Panc1 (cell line): Measurements from ENCODE around the gene CFAP97D2.

Source experiments
- POLR2AphosphoS5 ChIP-seq: IDR thresholded peaks from 2 replicates; pipeline ENCODE4 v1.6.1; 2012; ENCODE audit warnings: mild to moderate bottlenecking, low read depth, low read length, moderate library complexity
- SIN3A ChIP-seq: IDR thresholded peaks from 2 replicates; pipeline ENCODE4 v1.6.1; 2012; ENCODE audit warnings: low read depth, mild to moderate bottlenecking, low read length, moderate library complexity, borderline replicate concordance; ENCODE audit not compliant: insufficient read depth
- TCF7L2 ChIP-seq: IDR thresholded peaks from 2 replicates; pipeline ENCODE4 v1.6.1; 2011; ENCODE audit warnings: mild to moderate bottlenecking, low read depth, low read length, inconsistent platforms
- TF ChIP-seq, protein P1 (sequence below): fragments of 450-650 bp; IDR thresholded peaks from 2 replicates; pipeline ENCODE4 v1.5.1; 2017; ENCODE audit warnings: mild to moderate bottlenecking
- TF ChIP-seq, protein P2 (sequence below), 2 experiments: IDR thresholded peaks; 2 replicates each; pipeline ENCODE4 v1.6.1; 2011 to 2012; ENCODE audit warnings: low read depth in 2 of 2, control low read depth in 1 of 2, low read length in 1 of 2, mild to moderate bottlenecking in 1 of 2, moderate library complexity in 1 of 2; ENCODE audit not compliant: insufficient read depth in 1 of 2

DNA sequence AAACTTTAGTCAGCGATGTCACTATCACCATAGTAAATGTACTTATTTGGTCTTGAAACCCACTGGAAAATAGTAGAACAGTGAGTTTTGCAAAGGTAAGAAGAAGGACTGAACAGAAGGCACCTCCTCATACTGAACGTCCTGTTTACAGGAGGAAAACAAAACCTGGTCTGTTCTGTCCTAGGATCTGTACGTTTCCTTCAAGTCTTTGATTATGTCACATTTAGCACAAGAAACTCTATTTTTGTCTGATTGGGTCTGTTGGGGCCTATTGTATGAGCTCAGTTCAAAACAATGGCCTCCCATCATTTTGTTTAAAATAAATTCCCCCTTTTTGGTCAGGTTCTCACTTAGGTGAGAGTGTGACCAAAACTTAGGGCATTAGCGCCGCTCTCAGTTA is 11.2 kb upstream of the CFAP97D2 start:
- TF ChIP-seq, protein P1, sequence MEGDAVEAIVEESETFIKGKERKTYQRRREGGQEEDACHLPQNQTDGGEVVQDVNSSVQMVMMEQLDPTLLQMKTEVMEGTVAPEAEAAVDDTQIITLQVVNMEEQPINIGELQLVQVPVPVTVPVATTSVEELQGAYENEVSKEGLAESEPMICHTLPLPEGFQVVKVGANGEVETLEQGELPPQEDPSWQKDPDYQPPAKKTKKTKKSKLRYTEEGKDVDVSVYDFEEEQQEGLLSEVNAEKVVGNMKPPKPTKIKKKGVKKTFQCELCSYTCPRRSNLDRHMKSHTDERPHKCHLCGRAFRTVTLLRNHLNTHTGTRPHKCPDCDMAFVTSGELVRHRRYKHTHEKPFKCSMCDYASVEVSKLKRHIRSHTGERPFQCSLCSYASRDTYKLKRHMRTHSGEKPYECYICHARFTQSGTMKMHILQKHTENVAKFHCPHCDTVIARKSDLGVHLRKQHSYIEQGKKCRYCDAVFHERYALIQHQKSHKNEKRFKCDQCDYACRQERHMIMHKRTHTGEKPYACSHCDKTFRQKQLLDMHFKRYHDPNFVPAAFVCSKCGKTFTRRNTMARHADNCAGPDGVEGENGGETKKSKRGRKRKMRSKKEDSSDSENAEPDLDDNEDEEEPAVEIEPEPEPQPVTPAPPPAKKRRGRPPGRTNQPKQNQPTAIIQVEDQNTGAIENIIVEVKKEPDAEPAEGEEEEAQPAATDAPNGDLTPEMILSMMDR: no peak
- TF ChIP-seq POLR2AphosphoS5: no peak
- TF ChIP-seq, protein P2, sequence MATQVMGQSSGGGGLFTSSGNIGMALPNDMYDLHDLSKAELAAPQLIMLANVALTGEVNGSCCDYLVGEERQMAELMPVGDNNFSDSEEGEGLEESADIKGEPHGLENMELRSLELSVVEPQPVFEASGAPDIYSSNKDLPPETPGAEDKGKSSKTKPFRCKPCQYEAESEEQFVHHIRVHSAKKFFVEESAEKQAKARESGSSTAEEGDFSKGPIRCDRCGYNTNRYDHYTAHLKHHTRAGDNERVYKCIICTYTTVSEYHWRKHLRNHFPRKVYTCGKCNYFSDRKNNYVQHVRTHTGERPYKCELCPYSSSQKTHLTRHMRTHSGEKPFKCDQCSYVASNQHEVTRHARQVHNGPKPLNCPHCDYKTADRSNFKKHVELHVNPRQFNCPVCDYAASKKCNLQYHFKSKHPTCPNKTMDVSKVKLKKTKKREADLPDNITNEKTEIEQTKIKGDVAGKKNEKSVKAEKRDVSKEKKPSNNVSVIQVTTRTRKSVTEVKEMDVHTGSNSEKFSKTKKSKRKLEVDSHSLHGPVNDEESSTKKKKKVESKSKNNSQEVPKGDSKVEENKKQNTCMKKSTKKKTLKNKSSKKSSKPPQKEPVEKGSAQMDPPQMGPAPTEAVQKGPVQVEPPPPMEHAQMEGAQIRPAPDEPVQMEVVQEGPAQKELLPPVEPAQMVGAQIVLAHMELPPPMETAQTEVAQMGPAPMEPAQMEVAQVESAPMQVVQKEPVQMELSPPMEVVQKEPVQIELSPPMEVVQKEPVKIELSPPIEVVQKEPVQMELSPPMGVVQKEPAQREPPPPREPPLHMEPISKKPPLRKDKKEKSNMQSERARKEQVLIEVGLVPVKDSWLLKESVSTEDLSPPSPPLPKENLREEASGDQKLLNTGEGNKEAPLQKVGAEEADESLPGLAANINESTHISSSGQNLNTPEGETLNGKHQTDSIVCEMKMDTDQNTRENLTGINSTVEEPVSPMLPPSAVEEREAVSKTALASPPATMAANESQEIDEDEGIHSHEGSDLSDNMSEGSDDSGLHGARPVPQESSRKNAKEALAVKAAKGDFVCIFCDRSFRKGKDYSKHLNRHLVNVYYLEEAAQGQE (IDR thresholded peaks at IDR 0.05; ENCODE audit: insufficient read depth in 1 of 2, low read depth in 2 of 2, low read length in 1 of 2): no peak
- no peak for TF ChIP-seq SIN3A
- no peak for TF ChIP-seq TCF7L2
